ENCODE data around the gene CLDN9.

Gene CLDN9

GRCh38 chr16:2974319-2975056, 38.2 kb upstream of the CLDN9 start:
- FAIRE-seq: no peak

DNA sequence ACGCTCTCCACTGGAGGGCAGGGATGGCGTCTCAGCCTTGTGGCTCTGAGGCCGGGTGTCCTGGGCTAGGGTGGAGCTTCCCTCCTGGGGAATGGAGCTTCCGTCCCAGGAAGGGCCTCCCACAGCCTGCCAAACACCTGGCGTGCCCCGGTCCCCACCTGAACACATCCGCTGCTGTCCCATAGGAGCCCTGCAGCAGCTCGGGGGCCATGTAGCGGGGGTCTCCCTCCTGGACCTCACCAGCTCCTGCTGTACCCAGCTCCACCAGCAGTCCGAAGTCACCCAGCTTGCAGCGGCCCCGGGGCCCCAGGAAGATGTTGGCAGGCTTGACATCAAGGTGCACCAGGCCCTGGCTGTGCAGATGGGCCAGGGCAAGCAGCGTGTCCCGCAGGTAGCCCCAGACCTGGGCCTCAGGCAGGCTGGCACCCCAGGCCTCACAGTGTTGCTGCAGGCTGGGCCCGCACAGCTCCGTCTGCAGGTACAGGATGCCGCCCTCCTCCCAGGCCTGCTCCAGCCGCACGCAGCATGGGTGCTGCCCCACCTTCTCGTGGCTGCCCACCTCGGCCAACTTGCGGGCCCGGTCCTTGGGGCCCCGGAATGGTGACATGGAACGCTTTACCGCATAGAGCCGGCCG, 37.4 kb upstream of the CLDN9 start:
- FAIRE-seq: no peak

DNA sequence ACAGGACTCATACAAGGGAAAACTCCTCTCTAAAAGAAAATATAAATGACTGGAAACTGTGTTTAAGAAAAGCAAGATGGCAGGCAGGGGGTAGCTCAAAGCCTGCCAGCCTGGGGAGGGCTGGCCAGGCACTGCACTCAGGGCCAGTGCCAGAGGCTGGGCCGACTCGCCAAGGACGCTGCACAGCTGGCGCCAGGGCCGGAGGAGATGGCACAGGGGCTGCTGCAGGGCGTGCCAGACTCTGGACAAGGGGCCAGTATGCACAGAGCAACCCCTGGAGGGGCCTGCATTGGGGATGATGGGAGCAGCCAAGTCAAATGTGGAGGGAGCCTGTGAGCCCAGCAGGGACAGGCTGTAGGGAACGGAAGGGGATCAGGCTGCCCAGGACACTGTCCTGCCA, 36.5 kb upstream of the CLDN9 start:
- FAIRE-seq: no peak

DNA sequence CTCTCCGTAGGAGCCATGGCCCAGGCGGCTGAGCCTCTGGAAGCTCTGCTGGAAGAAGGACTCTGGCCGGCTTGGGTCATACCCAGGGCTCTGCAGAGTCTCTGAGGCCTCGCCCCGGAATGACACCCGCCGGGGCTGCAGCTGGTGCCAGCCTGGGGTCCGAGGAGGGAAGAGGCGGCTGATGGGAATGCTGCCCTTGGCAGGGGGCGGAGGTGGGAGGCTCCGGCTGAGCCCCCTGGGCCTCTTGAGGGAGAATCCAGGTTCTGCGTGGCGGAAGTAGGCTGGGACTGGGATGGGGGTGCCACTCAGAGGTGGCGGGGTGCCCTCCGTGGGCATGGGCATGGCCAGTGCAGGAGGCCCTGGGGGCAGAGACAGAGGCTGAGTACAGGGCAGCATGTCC, 36.0 kb upstream of the CLDN9 start:
- no peak for FAIRE-seq

GRCh38 chr16:2977440-2977839, 35.3 kb upstream of the CLDN9 start:
- FAIRE-seq: no peak

DNA sequence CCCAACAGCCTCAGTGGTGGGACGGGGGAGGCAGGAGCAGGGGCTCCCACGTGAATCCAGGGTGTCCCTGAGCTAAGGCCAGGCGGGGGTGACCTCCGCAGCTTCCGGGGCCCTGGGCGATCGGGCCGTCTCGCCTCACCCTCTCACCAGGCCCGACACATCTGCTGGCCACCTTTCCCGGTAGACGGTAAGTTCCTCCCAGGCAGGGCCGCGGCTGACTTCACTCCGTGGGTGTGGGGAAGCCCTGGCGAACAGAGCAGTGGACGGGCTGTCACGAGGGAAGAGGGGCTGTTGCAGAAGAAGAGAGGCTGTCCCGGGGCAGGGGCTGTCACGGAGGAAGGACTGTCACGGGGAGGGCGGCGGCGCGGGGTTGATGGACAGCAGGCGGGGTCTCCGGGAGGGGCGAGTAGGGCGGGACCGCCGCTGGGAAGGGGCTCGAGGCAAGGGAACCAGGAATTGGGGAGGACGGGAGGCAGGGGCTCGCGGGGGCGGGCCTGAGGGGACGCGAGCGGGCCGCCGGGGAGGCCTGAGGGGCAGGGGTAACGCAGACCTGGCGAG, 33.0 kb upstream of the CLDN9 start:
- FAIRE-seq: no peak

GRCh38 chr16:2980227-2981176, 32.2 kb upstream of the CLDN9 start, which contains the start of gene PKMYT1:
PKMYT1 (minus strand) TSS chr16:2980446; CDS start chr16:2979657, 789 bp downstream.
- FAIRE-seq: no peak

- no peak for FAIRE-seq
These were observed 31.4 kb upstream of the CLDN9 start for GRCh38 chr16:2981177-2981898.

DNA sequence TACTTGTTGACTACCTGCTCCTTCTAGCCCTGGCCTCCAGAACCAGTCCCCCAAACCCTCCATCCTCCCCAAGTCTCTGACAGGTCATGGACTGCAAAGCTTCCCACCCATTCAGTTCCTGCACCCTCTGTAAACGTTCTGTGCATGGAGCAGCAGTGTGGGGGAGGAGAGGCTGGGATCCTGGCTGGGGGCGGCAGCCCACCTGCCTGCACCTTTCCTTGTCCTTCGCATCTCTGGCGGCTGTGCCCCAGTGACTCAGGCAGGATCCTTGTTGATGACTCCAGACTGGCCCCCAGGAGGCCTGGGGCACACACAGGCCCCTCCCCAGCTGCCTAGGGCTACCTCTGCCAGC, 30.8 kb upstream of the CLDN9 start:
- no peak for FAIRE-seq

DNA sequence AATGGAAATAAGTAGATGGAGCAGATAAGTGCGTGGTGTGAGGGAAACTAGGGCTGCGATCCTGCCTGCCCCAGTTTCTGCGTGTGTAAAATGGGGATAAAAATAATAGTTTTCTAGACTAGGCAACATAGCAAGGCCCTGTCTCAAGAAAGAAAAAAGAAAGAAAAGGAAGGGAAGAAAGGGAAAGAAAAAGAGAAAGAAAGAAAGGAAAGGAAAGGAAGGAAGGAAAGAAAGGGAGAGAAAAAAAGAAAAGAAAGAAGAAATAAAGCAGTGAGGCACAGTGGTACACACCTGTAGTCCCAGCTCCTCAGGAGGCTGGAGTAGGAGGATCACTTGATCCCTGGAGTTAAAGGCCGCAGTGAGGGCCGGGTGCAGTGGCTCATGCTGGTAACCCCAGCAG, 30.3 kb upstream of the CLDN9 start:
- FAIRE-seq: no peak

DNA sequence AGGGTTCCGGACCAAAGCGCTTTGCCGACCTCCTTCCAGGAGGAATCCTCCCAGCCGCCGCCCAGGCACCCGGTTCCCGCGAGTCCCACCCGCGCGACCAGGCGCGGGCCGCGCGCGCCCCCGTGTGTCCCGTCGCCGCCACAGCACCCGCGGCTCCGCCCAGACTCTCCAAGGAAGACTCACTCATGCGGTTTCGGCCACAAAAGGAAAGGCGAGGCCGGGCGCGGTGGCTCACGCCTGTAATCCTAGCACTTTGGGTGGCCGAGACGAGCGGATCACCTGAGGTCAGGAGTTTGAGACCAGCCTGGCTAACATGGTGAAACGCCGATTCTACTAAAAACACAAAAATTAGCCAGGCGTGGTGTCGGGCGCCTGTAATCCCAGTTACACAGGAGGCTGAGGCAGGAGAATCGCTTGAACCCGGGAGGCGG, 29.0 kb upstream of the CLDN9 start:
- FAIRE-seq: no peak

GRCh38 chr16:2985462-2985861, 27.3 kb upstream of the CLDN9 start:
- no peak for FAIRE-seq

GRCh38 chr16:2985893-2986355, 26.8 kb upstream of the CLDN9 start:
- no peak for FAIRE-seq

GRCh38 chr16:2986623-2987188, 26.0 kb upstream of the CLDN9 start:
- no peak for FAIRE-seq

DNA sequence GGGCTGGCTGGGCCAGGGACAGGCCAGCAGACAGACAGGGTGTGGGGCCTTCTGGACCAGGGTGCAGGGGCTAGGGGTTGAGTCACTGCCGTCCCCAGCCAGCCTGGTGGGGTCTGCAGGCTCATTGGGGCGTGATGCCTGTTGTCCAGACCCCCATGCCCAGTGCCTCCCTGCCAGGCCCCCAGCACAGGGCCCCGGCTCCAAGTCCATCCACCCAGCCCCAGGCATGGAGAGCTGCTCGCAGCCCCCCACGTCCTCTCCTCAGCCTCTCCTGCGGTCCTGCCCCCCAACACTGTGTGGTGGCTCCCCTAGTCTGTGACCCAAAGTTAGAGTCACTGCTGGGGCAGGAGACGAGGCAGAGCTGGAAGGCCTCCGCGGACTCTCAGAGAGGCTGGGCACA, 25.4 kb upstream of the CLDN9 start:
- FAIRE-seq: no peak

- FAIRE-seq: no peak
These were observed 24.9 kb upstream of the CLDN9 start for GRCh38 chr16:2987833-2988232.

GRCh38 chr16:2988590-2989099, 24.1 kb upstream of the CLDN9 start:
- FAIRE-seq: no peak

GRCh38 chr16:2990891-2991290, 21.8 kb upstream of the CLDN9 start:
- no peak for FAIRE-seq

DNA sequence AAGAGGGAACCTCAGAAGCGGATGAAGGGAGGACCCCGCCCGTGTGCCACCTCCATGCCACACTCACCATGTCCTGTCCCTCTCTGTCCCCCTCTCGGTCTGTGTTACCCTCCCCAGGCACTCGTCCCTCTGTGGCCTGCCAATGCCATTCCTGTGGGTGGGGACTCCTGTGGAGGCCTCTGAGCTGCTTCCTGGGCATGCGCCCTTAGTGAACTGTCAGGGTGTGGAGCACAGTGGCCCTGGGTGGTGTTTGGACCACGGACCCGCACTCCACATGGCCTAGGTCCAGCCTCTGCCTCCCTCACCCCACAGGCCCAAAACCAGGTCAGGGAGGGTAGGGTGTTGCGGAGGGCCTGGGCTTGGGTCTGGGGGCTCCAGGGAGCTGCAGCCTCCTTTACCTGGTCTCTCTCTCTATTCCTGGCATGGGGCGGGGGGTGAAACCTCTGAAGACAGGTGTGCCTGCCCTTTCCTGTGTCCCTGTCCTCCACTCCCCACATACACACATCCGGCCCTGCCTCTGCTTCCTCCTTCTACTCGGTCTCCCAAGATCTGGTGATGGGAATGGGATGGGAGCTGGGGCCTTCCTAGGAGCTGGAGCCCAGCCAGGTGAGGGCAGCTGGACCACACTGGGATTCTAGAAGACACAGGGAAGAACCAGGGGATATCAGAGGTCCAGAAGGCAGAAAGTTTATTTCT, 21.0 kb upstream of the CLDN9 start:
- no peak for FAIRE-seq

DNA sequence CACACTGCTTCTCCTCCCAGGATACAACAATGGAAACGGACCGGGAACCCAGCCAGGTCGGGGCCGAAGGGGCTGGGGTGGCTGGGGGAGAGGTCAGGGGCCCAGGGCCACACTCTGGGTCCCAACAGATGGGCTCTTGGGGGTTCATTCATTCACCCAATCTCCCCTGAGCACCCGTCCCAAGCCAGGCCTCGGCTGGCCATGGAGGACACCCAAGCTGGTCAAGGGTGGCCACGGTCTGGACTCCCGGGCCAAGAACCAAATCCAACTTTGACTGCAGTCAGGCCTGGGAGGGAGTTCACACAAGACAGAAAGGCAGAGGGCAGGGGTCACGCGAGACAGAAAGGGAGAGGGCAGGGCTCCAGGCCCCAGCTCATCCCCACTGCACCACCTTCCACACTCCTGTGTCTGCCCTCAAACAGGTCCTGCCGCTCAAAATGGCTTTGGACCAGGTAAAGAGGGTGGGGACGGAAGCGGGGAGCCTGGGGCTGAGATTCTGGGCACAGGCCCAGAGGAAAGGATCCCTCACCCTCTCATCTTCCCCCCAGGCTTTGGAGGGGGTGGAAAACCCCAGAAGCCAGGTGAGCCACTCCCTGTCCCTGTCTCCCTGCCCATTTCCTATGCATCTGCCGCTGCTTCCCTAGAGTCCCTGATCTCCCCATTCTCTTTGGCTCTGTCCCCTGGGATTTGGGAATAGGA, 20.2 kb upstream of the CLDN9 start:
- FAIRE-seq: no peak
